ENCODE results near the gene MTARC2.

DNA sequence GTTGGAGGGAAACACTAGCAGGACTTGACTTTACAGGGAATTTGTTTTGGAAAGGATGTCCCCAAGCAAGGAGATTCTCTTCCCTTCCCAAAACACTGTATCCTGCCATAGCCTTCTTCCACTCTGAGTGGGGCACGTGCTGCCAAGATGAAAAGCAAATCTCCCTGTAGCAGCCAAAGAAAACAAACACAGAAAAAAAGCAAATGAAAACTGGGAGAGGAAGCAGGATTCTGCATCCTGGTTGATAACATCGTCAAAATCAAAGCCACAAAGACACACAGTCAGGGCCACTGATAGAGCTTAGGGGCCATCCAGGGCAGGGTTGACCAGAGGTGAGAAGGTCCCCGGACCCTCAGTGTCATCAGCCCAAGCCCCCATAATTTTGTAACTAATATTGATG is 16.0 kb upstream of the MTARC2 start:
- TF ChIP-seq, protein P1, sequence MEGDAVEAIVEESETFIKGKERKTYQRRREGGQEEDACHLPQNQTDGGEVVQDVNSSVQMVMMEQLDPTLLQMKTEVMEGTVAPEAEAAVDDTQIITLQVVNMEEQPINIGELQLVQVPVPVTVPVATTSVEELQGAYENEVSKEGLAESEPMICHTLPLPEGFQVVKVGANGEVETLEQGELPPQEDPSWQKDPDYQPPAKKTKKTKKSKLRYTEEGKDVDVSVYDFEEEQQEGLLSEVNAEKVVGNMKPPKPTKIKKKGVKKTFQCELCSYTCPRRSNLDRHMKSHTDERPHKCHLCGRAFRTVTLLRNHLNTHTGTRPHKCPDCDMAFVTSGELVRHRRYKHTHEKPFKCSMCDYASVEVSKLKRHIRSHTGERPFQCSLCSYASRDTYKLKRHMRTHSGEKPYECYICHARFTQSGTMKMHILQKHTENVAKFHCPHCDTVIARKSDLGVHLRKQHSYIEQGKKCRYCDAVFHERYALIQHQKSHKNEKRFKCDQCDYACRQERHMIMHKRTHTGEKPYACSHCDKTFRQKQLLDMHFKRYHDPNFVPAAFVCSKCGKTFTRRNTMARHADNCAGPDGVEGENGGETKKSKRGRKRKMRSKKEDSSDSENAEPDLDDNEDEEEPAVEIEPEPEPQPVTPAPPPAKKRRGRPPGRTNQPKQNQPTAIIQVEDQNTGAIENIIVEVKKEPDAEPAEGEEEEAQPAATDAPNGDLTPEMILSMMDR (conservative IDR thresholded peaks at IDR 0.05): no peak
- no peak for TF ChIP-seq ZFX (IDR thresholded peaks at IDR 0.05)

Measured in C4-2B (cell line).